DOHH2 (cell line): ENCODE data around the gene LARGE1.

Experiments used
- EZH2phosphoT487 ChIP-seq: fragments of 200-600 bp; sonication (generic); IDR thresholded peaks from 2 replicates; pipeline ENCODE4 v1.6.1; 2017; ENCODE audit warnings: borderline replicate concordance, mild to moderate bottlenecking, antibody characterized with exemption, low read length, moderate library complexity, mixed read lengths
- TF ChIP-seq, protein P1 (sequence below): fragments of 200-600 bp; sonication (generic); IDR thresholded peaks from one replicate; pipeline ENCODE4 v1.5.1; 2014; ENCODE audit warnings: antibody characterized with exemption, mild to moderate bottlenecking, low read depth, low read length; ENCODE audit not compliant: poor library complexity, severe bottlenecking

DNA sequence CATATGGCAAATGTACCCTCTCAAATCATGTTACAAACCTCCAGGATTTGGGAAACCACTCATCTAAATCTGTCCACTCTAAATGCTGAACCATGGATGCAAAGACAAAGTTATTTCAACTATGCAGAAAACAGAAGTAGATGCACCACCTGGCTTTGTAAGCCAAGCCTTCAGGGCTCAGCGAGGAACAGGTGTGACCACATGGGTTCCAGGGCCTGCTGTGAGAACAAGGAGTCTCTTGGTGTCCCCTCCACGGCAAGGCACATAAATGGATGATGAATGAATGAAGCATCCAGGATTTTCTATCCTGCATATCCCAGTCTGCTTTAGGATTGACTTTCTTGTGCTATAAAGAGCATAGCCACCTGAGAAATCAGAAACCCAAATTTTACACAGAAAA lies 284.5 kb downstream of the LARGE1 start:
- TF ChIP-seq, protein P1, sequence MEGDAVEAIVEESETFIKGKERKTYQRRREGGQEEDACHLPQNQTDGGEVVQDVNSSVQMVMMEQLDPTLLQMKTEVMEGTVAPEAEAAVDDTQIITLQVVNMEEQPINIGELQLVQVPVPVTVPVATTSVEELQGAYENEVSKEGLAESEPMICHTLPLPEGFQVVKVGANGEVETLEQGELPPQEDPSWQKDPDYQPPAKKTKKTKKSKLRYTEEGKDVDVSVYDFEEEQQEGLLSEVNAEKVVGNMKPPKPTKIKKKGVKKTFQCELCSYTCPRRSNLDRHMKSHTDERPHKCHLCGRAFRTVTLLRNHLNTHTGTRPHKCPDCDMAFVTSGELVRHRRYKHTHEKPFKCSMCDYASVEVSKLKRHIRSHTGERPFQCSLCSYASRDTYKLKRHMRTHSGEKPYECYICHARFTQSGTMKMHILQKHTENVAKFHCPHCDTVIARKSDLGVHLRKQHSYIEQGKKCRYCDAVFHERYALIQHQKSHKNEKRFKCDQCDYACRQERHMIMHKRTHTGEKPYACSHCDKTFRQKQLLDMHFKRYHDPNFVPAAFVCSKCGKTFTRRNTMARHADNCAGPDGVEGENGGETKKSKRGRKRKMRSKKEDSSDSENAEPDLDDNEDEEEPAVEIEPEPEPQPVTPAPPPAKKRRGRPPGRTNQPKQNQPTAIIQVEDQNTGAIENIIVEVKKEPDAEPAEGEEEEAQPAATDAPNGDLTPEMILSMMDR = no peak
- TF ChIP-seq EZH2phosphoT487 = no peak
